ENCODE results near the gene AUTS2. TPM values are rescaled to one million over a fixed set of nuclear protein-coding genes. Genes with fewer than 3 reads are reported as not detected.

The AUTS2 gene
- total RNA-seq, 1 experiment from 2014 or later: 256 TPM

DNA sequence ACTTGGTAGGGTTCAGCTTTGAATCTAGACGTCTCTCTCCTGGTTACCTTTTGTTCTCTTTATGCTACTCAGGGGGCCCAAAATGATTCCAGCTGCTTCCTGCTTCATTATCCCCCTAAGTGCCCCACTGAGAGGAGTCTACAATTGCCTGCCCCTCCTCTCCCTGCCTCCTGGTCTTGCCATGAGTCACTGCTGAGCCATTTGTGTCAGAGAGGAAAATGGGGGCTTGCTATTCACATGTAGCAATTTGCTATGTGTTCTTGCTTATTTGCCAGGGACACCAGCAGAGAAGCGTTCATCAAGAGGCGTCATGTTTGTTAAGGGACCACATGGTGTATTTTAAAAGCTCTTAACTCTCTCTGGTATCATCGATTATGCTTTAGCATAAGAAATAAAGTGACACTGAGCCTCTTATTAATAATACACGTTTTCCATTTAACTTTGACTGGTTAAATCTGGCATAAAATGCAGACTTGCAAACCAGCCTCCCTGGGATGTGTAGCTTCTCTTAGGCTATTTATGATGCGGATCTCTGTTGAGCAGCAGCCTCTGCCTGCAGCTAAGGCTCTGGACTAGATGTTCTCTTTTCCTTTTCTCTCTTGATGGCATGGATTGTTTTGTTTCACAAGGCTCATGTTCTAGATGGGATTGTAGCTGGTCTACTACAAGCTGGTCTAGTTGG, 239.3 kb downstream of the AUTS2 start:
- H2AFZ ChIP-seq (ENCODE audit: low read length): no peak overlapping the region
- H4K5ac ChIP-seq (ENCODE audit: insufficient read length, low read depth, low read length): no peak overlapping the region
- H3T11ph ChIP-seq (ENCODE audit: low read length): no peak overlapping the region
- Mint-ChIP-seq H3K9me3 (no peaks in the 10 kb centered on the region), H3K4me3 (no peak overlapping the region; a peak in 1 of 5 replicates), H3K36me3 (ENCODE audit: insufficient read depth in 1 of 3, low read depth in 3 of 3) (no peaks in the 10 kb centered on the region), H3K27me3 (ENCODE audit: low read depth) (no peaks in the 10 kb centered on the region), H3K4me1 (peaks cover 68 to 76% of the 10 kb centered on the region in 2 experiments), H3K27ac (peak overlapping the region in 2 of 3 experiments; percentile 15 to 68; a peak in 6 of 7 replicates)
- no peaks in the 10 kb centered on the region for H3K23me2 ChIP-seq (ENCODE audit: insufficient read length, low read depth, low read length, poor library complexity, severe bottlenecking)
- peak; percentile 77 for DNase-seq
- WGBS (ENCODE audit: extremely low coverage, insufficient read length, low lambda C conversion rate): no CpG with 5 or more reads among the region's 6 CpGs
- no peak overlapping the region for H3K56ac ChIP-seq (ENCODE audit: insufficient read length, low read depth, low read length)
- no peak overlapping the region for H2BK20ac ChIP-seq (ENCODE audit: low read depth, low read length, poor library complexity, severe bottlenecking)
- no peak overlapping the region for H3K9ac ChIP-seq (ENCODE audit: extremely low read depth, insufficient read length, low read length)
- H3K79me2 ChIP-seq (ENCODE audit: insufficient read depth, low read length): no peaks in the 10 kb centered on the region
- no peak overlapping the region for H2BK5ac ChIP-seq (ENCODE audit: insufficient read length, low read length)
- H3K27ac ChIP-seq (ENCODE audit: insufficient read length, low read depth, low read length): no peak overlapping the region
- H2BK120ac ChIP-seq (ENCODE audit: low read depth, low read length, poor library complexity, severe bottlenecking): no peak overlapping the region
- H2AK5ac ChIP-seq (ENCODE audit: insufficient read length, low read length): no peak overlapping the region
- H3K14ac ChIP-seq (ENCODE audit: insufficient read depth, low read length): no peak overlapping the region
- H3K4me1 ChIP-seq (ENCODE audit: insufficient read depth, low read length): peaks cover 12% of the 10 kb centered on the region; the same call in 1 of the 2 replicates
- no peaks in the 10 kb centered on the region for H3K79me1 ChIP-seq (ENCODE audit: insufficient read depth, low read depth, low read length, poor library complexity, severe bottlenecking)
- no peak overlapping the region for H4K91ac ChIP-seq (ENCODE audit: insufficient read length, low read depth, low read length)
- TF ChIP-seq, protein P1, sequence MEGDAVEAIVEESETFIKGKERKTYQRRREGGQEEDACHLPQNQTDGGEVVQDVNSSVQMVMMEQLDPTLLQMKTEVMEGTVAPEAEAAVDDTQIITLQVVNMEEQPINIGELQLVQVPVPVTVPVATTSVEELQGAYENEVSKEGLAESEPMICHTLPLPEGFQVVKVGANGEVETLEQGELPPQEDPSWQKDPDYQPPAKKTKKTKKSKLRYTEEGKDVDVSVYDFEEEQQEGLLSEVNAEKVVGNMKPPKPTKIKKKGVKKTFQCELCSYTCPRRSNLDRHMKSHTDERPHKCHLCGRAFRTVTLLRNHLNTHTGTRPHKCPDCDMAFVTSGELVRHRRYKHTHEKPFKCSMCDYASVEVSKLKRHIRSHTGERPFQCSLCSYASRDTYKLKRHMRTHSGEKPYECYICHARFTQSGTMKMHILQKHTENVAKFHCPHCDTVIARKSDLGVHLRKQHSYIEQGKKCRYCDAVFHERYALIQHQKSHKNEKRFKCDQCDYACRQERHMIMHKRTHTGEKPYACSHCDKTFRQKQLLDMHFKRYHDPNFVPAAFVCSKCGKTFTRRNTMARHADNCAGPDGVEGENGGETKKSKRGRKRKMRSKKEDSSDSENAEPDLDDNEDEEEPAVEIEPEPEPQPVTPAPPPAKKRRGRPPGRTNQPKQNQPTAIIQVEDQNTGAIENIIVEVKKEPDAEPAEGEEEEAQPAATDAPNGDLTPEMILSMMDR (conservative IDR thresholded peaks at IDR 0.05): no peak
- no peaks in the 10 kb centered on the region for H3K9me3 ChIP-seq (ENCODE audit: control insufficient read depth, low read depth, low read length)
- H3K27me3 ChIP-seq (ENCODE audit: insufficient read depth, low read length): no peaks in the 10 kb centered on the region
- H4K20me1 ChIP-seq (ENCODE audit: control insufficient read depth, insufficient read depth, insufficient read length): no peaks in the 10 kb centered on the region
- no peak overlapping the region for H4K8ac ChIP-seq (replicated peaks; ENCODE audit: insufficient read length, low read depth, low read length)
- H3K4ac ChIP-seq (ENCODE audit: low read depth, low read length): no peak overlapping the region
- no peak overlapping the region for H3K4me2 ChIP-seq (ENCODE audit: insufficient read depth, insufficient read length, low read length)
- no peak overlapping the region for H3K18ac ChIP-seq (ENCODE audit: insufficient read length, low read depth, low read length)
- H2BK15ac ChIP-seq (ENCODE audit: low read depth, low read length): no peak overlapping the region
- H2BK12ac ChIP-seq (ENCODE audit: insufficient read length, low read depth, low read length): no peak overlapping the region
- H3K23ac ChIP-seq (ENCODE audit: insufficient read length, low read depth, low read length): no peak overlapping the region

Data from H9 (cell line).